ENCODE data around the gene FUT6. TPM values are rescaled to one million over a fixed set of nuclear protein-coding genes. Genes with fewer than 3 reads are reported as not detected.
"Not testable (repeated sequence)": the region's sequence is repeated elsewhere in the genome, so short reads cannot be mapped to it uniquely, and the experiment has no call there.

Gene FUT6
- total RNA-seq, 2 experiments from 2014 or later, result not detected

DNA sequence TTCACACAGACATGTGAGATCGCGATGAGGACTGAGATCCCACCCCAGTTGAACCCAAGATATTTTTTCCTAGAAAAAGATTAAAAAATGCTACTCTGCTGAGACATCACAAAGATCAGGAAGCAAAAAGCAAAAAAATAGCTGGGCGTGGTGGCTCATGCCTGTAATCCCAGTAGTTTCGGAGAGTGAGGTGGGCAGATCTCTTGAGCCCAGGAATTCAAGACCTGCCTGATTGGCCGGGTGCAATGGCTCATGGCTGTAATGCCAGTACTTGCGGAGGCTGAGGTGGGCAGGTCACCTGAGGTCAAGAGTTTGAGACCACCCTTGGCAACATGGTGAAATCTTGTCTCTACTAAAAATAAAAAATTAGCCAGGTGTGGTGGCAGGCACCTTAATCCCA, 10.7 kb upstream of the FUT6 start:
- Mint-ChIP-seq H3K9me3 (no peaks in the 10 kb centered on the region), H3K36me3 (ENCODE audit: low read depth) (no peaks in the 10 kb centered on the region), H3K27ac (no peak overlapping the region), H3K4me1 (ENCODE audit: low read depth) (no peaks in the 10 kb centered on the region), H3K4me3 (no peak overlapping the region), H3K27me3 (ENCODE audit: low read depth) (no peaks in the 10 kb centered on the region)
- DNase-seq, result no peak
- CTCF ChIA-PET, result no interaction called here
- intact Hi-C loops (cut with micrococcal nuclease), result no loop called here

DNA sequence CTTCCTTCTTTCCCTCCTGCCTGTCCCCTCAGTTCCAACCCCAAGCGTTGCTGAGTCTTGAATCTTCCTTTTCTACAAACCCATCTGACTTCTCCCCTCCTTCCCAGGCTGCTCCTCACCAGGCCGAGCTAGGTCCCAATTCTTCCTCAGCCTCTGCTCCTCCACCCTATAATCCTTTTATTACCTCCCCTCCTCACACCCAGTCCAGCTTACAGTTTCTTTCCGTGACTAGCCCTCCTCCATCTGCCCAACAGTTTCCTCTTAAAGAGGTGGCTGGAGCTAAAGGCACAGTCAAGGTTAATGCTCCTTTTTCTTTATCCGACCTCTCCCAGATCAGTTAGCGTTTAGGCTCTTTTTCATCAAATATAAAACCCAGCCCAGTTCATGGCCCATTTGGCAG, 9.1 kb upstream of the FUT6 start:
- H3K4me1 Mint-ChIP-seq (ENCODE audit: low read depth); H3K9me3 Mint-ChIP-seq; H3K4me3 Mint-ChIP-seq; H3K27me3 Mint-ChIP-seq (ENCODE audit: low read depth); CTCF ChIA-PET; H3K36me3 Mint-ChIP-seq (ENCODE audit: low read depth); intact Hi-C loops (cut with micrococcal nuclease); DNase-seq; H3K27ac Mint-ChIP-seq: not testable (repeated sequence)

DNA sequence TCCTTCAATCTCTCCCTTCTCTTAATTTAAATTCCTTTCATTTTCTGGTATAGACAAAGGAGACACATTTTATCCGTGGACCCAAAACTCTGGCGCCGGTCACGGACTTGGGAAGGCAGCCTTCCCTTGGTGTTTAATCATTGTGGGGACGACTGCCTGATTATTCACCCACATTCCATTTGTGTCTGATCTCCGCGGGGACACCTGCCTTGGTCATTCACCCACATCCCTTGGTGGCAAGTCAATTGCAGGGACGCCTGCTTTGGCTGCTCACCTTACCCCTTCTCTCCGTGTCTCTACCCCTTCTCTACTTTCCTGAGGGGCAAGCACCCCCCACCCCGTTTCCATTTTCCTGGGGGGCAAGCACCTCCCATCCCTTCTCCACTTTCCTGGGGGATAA, 8.3 kb upstream of the FUT6 start:
- H3K27ac Mint-ChIP-seq; H3K9me3 Mint-ChIP-seq; H3K4me1 Mint-ChIP-seq (ENCODE audit: low read depth); intact Hi-C loops (cut with micrococcal nuclease); CTCF ChIA-PET; H3K27me3 Mint-ChIP-seq (ENCODE audit: low read depth); H3K36me3 Mint-ChIP-seq (ENCODE audit: low read depth); H3K4me3 Mint-ChIP-seq; DNase-seq: not testable (repeated sequence)

DNA sequence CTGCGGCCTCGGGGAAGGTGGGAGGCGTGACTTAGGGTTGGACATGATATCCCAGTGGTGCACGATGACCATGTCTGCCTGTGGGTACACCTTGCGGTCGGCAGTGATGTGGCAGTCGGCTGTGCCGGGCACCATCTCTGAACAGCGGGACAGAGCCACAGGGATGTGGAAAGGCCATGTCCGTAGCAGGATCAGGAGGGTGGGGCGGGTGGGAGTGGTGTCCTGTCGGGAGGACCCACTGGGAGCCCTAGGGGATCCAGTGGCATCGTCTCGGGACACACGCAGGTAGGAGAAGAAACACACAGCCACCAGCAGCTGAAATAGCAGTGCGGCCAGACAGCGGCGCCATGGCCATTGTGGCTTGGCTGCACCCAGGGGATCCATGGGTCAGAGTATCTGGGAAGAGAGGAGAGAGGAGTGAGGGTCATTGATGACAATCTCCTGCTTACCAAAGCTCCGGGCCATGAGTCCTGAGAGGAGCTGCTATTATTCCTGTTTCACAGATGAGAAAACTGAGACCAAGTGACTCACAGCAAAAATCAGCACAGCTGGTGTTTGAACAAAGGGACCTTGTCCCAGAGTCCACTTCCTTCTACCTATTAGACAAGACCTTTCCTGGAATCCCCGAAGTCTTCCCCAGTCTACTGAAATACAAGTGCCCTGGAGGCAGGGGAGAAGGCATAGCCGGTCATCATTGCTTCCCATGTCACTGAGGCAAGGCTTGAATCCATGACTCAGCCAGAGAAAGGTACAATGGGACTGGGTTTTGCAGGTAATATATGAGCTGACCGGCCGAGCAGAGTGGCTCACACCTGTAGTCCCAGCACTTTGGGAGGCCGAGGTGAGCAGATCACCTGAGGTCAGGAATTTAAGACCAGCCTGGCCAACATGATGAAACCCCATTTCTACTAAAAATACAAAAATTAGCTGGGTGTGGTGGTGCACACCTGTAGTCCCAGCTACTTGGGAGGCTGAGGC, 5.2 kb upstream of the FUT6 start:
- CTCF ChIA-PET, result interaction anchor here (0.5 to 0.6 kb wide), 3 partner anchors 22 to 468 kb away, joined by 3 to 4 read pairs (median 4); no protein-coding TSS in a partner anchor

DNA sequence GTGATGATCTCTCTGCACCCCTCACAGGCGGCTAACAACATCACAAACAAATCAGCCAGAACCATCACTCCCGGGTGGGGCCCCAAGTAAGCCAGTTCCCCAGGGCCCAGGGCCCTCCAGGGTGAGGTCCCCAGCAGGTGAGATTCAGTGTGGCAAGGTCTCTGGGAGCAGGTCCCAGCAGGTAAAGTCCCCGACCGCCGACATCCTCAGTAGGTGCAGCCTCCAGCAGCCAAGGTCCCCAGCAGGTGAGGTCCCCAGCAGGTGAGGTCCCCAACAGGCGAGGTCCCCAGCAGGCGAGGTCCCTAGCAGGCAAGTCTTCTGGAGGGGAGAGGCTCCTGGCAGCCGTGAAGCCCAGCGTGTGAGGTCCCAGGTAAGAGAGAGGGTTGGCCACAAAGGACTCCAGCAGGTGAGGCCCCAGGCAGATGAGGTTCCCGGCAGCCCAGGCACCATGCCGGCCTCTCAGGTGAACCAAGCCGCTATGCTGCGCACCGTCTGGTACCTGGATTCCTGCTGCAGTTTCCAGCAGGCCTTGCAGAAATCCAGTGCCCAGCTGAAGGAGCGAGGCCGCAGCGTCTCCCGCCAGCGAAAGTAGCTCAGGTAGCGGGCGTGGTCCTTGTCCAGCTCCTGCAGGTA, 3.9 kb upstream of the FUT6 start:
- CTCF ChIA-PET, result no interaction called here
- no peaks in the 10 kb centered on the region for H3K9me3 Mint-ChIP-seq
- intact Hi-C loops (cut with micrococcal nuclease), result no loop called here
- DNase-seq, result no peak
- H3K4me3 Mint-ChIP-seq, result no peak overlapping the region
- H3K27ac Mint-ChIP-seq, result no peak overlapping the region
- no peaks in the 10 kb centered on the region for H3K4me1 Mint-ChIP-seq (ENCODE audit: low read depth)
- peaks cover 2% of the 10 kb centered on the region for H3K27me3 Mint-ChIP-seq (ENCODE audit: low read depth)
- no peaks in the 10 kb centered on the region for H3K36me3 Mint-ChIP-seq (ENCODE audit: low read depth)

More for the DNA sequence above, 5.2 kb upstream of the FUT6 start:
- no peak for DNase-seq
- H3K9me3 Mint-ChIP-seq, result no peaks in the 10 kb centered on the region
- no peak overlapping the region for H3K4me3 Mint-ChIP-seq
- intact Hi-C loops (cut with micrococcal nuclease), result no loop called here
- H3K36me3 Mint-ChIP-seq (ENCODE audit: low read depth), result no peaks in the 10 kb centered on the region
- no peaks in the 10 kb centered on the region for H3K27me3 Mint-ChIP-seq (ENCODE audit: low read depth)
- no peak overlapping the region for H3K27ac Mint-ChIP-seq
- no peaks in the 10 kb centered on the region for H3K4me1 Mint-ChIP-seq (ENCODE audit: low read depth)

DNA sequence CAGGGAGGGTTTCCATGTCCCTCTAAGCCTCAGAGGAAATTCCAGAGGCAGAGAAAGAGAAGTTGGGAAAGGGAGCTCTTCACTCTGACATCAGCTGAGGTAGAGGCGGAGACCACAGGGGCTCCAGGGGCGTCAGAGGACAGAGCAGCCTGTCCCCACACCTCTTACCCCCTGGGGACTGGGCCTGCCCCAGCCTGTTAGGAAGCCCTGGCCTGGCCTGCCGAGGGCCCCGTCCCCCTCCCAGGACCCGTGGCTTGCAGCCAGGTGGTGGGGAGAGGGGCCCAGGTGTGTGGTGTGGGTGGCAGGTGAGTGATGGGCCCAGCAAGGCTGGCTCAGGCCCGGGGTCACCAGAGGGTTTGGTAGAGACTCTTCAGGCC, 2.2 kb upstream of the FUT6 start:
- CTCF ChIA-PET, result interaction anchor here (0.6 kb wide), 1 partner anchor 74 kb away, joined by 3 read pairs; no protein-coding TSS in a partner anchor
- H3K27ac Mint-ChIP-seq; H3K9me3 Mint-ChIP-seq; DNase-seq; H3K4me3 Mint-ChIP-seq; intact Hi-C loops (cut with micrococcal nuclease); H3K27me3 Mint-ChIP-seq (ENCODE audit: low read depth); H3K36me3 Mint-ChIP-seq (ENCODE audit: low read depth); H3K4me1 Mint-ChIP-seq (ENCODE audit: low read depth): not testable (repeated sequence)

DNA sequence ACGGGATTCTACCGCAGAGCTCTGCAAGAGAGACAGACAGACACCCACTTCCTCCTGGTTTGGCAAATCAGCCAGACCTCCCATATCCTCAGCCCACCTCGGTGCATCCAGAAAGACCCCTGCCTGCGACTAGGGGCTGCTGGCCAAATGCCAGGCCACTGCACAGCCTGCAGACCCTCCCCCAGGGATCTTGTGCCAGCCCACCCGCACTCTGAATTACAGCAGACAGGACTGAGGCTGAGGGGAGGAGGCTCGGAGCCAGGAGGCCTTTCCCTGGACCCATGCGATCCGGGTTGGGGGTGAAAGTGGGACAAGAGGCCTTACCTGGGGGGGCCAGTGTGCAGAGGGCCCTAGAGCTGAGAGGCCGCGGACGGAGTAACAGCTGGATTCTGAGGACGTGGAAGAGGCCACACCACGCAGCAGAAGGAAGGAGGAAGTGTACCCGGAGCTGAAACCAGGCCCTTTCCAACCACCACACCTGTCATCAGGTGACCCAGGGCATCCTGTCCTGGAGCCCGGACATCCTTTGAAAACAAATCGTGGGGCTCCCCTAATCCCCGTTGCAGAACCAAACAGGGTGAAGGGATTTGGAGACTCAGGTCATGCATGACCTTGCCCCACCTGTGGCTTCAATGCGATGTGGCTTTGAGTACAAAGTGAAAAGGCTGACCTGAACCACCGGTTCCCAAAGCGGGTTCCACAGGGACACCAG, 993 bp downstream of the FUT6 start:
- DNase-seq, result no peak
- H3K27ac Mint-ChIP-seq, result no peak overlapping the region
- H3K4me3 Mint-ChIP-seq, result no peak overlapping the region
- no peaks in the 10 kb centered on the region for H3K36me3 Mint-ChIP-seq (ENCODE audit: low read depth)
- CTCF ChIA-PET, result no interaction called here
- peaks cover 3% of the 10 kb centered on the region for H3K27me3 Mint-ChIP-seq (ENCODE audit: low read depth)
- H3K4me1 Mint-ChIP-seq (ENCODE audit: low read depth), result no peaks in the 10 kb centered on the region
- no peaks in the 10 kb centered on the region for H3K9me3 Mint-ChIP-seq
- intact Hi-C loops (cut with micrococcal nuclease), result no loop called here

DNA sequence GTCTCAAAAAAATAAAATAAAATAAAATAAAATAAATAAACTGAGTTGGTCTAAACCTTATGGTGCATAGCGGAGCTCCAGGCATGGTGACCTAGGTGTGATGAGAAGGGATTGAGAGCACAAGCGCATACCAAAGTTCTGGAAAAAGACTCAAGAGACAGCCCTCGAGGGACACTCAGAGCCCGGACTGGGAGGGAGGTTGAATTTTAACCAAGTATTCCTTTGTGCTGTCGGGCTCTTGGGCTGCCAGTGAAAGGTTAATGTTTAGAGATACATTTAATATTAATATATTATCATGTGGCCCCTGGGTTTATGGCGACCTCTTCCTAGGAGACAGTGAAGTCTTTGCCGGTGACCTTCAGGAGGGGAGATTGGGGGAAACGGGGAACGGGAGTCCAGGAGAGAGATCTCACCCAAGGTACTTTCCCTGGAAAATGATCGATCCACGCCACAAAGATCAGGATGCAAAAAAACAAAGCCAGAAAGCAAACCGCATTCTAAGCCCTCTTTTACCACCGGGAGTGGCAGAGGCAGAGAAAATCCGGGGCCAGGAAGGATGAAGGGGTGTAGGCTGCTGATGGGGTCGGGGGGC, 1.6 kb downstream of the FUT6 start:
- Mint-ChIP-seq H3K4me3 (no peak overlapping the region), H3K27me3 (ENCODE audit: low read depth) (peaks cover 3% of the 10 kb centered on the region), H3K4me1 (ENCODE audit: low read depth) (no peaks in the 10 kb centered on the region), H3K9me3 (no peaks in the 10 kb centered on the region), H3K27ac (no peak overlapping the region), H3K36me3 (ENCODE audit: low read depth) (no peaks in the 10 kb centered on the region)
- CTCF ChIA-PET, result no interaction called here
- intact Hi-C loops (cut with micrococcal nuclease), result no loop called here
- DNase-seq, result no peak

DNA sequence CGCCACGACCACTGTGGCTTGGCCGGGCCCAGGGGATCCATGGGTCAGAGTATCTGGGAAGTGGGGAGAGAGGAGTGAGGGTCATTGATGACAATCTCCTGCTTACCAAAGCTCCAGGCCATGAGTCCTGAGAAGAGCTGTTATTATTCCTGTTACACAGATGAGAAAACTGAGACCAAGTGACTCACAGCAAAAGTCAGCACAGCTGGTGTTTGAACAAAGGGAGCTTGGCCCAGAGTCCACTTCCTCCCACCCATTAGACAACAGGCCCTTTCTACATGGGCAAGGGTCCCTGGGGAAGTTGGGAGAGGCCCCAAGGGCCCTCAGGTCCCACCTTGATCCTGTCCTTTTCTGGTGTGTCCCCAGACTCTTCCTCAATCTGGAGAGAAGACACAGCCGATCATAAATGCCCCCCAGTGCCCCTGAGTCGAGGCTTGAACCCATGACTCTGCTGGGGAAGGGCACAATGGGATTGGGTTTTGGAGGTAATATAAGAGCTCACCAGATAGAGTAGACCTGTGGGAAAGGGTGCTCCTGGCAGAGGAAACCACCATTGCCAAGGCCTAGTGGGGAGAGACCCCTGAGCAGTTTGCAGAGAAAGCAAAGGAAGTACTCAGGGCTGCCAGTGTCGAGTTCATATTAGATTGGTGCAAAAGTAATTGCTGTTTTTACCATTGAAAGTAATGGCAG, 6.8 kb downstream of the FUT6 start:
- Mint-ChIP-seq H3K27me3 (ENCODE audit: low read depth) (no peaks in the 10 kb centered on the region), H3K4me1 (ENCODE audit: low read depth) (peaks cover 1% of the 10 kb centered on the region), H3K27ac (no peak overlapping the region), H3K9me3 (no peaks in the 10 kb centered on the region), H3K36me3 (ENCODE audit: low read depth) (no peaks in the 10 kb centered on the region), H3K4me3 (no peak overlapping the region)
- DNase-seq, result no peak
- intact Hi-C loops (cut with micrococcal nuclease), result no loop called here
- CTCF ChIA-PET, result interaction anchor here (0.6 kb wide), 2 partner anchors 21 to 29 kb away, joined by 3 to 5 read pairs; no protein-coding TSS in a partner anchor

DNA sequence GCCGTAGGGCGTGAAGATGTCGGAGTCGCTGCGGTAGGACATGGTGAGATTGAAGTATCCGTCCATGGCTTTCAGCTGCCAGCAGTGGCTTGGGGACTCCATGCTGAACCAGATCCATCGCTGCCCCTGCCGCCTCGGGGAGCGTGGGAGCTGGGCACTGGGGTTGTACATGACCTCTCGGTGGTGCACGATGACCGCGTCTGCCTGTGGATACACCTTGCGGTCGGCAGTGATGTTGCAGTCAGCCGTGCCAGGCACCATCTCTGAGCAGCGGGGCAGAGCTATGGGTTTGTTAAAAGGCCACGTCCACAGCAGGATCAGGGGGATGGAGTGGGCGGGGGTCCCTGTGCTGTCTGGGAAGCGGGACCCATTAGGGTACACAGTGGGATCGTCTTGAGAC, 7.4 kb downstream of the FUT6 start:
- H3K4me3 Mint-ChIP-seq, result no peak overlapping the region
- no peaks in the 10 kb centered on the region for H3K27me3 Mint-ChIP-seq (ENCODE audit: low read depth)
- no peaks in the 10 kb centered on the region for H3K9me3 Mint-ChIP-seq
- H3K36me3 Mint-ChIP-seq (ENCODE audit: low read depth), result no peaks in the 10 kb centered on the region
- intact Hi-C loops (cut with micrococcal nuclease), result no loop called here
- peaks cover 4% of the 10 kb centered on the region for H3K4me1 Mint-ChIP-seq (ENCODE audit: low read depth)
- CTCF ChIA-PET, result no interaction called here
- no peak overlapping the region for H3K27ac Mint-ChIP-seq
- DNase-seq, result no peak

DNA sequence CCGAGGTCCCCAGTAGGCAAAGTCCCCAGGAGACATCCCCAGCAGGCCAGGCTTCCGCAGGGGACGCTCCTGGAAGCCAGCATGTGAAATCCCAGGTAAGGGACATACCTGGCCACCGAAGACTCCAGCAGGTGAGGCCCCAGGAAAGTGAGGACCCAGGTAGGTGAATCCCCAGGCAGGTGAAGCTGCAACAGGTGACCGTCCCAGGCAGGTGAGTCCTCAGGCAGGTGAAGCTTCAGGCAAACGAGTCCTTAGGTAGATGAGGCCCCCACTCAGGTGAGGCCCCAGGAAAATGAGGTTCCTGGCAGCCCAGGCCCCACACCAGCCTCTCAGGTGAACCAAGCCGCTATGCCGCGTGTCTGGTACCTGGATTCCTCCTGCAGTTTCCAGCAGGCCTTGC, 8.3 kb downstream of the FUT6 start:
- H3K4me3 Mint-ChIP-seq, result no peak overlapping the region
- H3K4me1 Mint-ChIP-seq (ENCODE audit: low read depth), result peaks cover 9% of the 10 kb centered on the region
- H3K9me3 Mint-ChIP-seq, result no peaks in the 10 kb centered on the region
- H3K27me3 Mint-ChIP-seq (ENCODE audit: low read depth), result no peaks in the 10 kb centered on the region
- intact Hi-C loops (cut with micrococcal nuclease), result no loop called here
- no peaks in the 10 kb centered on the region for H3K36me3 Mint-ChIP-seq (ENCODE audit: low read depth)
- no peak overlapping the region for H3K27ac Mint-ChIP-seq
- CTCF ChIA-PET, result interaction anchor here (1.3 kb wide), 1 partner anchor 62 kb away, joined by 3 read pairs; no protein-coding TSS in a partner anchor
- DNase-seq, result no peak
